HEK293 (cell line): Measurements from ENCODE around the gene SKP2.

Experiments
- CTCF ChIA-PET: fragments of 350-600 bp; formaldehyde crosslinking; extraction: SDS; loops from one replicate; lab custom pipeline; 2021; ENCODE audit warnings: antibody characterized with exemption; lab: Yijun Ruan, JAX
- POLR2A ChIA-PET: fragments of 300-600 bp; formaldehyde crosslinking; extraction: SDS; loops from one replicate; lab custom pipeline; 2020; ENCODE audit warnings: antibody characterized with exemption, inconsistent platforms; lab: Yijun Ruan, JAX
- H3K27ac ChIP-seq: fragments of 200-500 bp; sonication (Bioruptor generic); 2 replicates; pipeline ENCODE4 v1.5.1; 2014; ENCODE audit warnings: low read depth, low read length, control low read depth, inconsistent platforms; ENCODE audit errors: extremely low read depth
- H3K36me3 ChIP-seq, 2 experiments: fragments of 200-500 bp in 1 of 2; sonication (Bioruptor generic) in 1 of 2; 1 replicate in 1 of 2; 2 replicates in 1 of 2; pipeline ENCODE4 v1.5.1; 2014 to 2017; ENCODE audit warnings: inconsistent platforms in 2 of 2, low read length in 2 of 2; ENCODE audit not compliant: control insufficient read depth in 2 of 2, insufficient read depth in 1 of 2
- H3K4me1 ChIP-seq: fragments of 200-500 bp; sonication (Bioruptor generic); 2 replicates; pipeline ENCODE4 v1.5.1; 2014; ENCODE audit warnings: mild to moderate bottlenecking, low read length, inconsistent platforms; ENCODE audit not compliant: control insufficient read depth, insufficient read depth
- H3K4me3 ChIP-seq: 2 replicates; pipeline ENCODE4 v1.5.1; 2011; ENCODE audit warnings: low read depth, mild to moderate bottlenecking, control low read depth, low read length, moderate library complexity
- H3K9me3 ChIP-seq: fragments of 200-500 bp; sonication (Bioruptor generic); 2 replicates; pipeline ENCODE4 v1.5.1; 2014; ENCODE audit warnings: low read depth, low read length, inconsistent platforms; ENCODE audit not compliant: control insufficient read depth, insufficient read depth
- AEBP2 ChIP-seq: fragments of 450-650 bp; formaldehyde crosslinking; IDR thresholded peaks from 2 replicates; pipeline ENCODE4 v1.5.1; 2016; ENCODE audit warnings: missing biosample characterization, missing genetic modification characterization, borderline replicate concordance
- ATF2 ChIP-seq: fragments of 450-650 bp; formaldehyde crosslinking; IDR thresholded peaks from 2 replicates; pipeline ENCODE4 v1.5.1; 2016; ENCODE audit warnings: missing biosample characterization, missing genetic modification characterization, low read depth
- GLIS2 ChIP-seq: fragments of 450-650 bp; formaldehyde crosslinking; IDR thresholded peaks from 2 replicates; pipeline ENCODE4 v1.5.1; 2016; ENCODE audit warnings: missing biosample characterization, missing genetic modification characterization
- HOXD13 ChIP-seq: sonication (generic); formaldehyde crosslinking; IDR thresholded peaks from 2 replicates; pipeline ENCODE4 v1.8.0; 2022; ENCODE audit warnings: missing genetic modification reagents, borderline replicate concordance
- PRDM1 ChIP-seq: fragments of 450-650 bp; formaldehyde crosslinking; IDR thresholded peaks from 2 replicates; pipeline ENCODE4; 2016; ENCODE audit warnings: missing biosample characterization, missing genetic modification characterization
- SP7 ChIP-seq: fragments of 450-650 bp; formaldehyde crosslinking; IDR thresholded peaks from 2 replicates; pipeline ENCODE4 v1.5.1; 2016; ENCODE audit warnings: missing biosample characterization, missing genetic modification characterization
- ZFHX2 ChIP-seq: fragments of 450-650 bp; formaldehyde crosslinking; conservative IDR thresholded peaks from 2 replicates; pipeline ENCODE4 v1.5.1; 2016; ENCODE audit warnings: missing biosample characterization, missing genetic modification characterization
- ZNF114 ChIP-seq: fragments of 450-650 bp; formaldehyde crosslinking; IDR thresholded peaks from 2 replicates; pipeline ENCODE4 v1.5.0; 2017; ENCODE audit warnings: missing biosample characterization, missing genetic modification characterization
- ZNF146 ChIP-seq: fragments of 450-650 bp; formaldehyde crosslinking; IDR thresholded peaks from 2 replicates; pipeline ENCODE4 v1.5.1; 2016; ENCODE audit warnings: missing biosample characterization, missing genetic modification characterization
- ZNF16 ChIP-seq: fragments of 450-650 bp; formaldehyde crosslinking; IDR thresholded peaks from 2 replicates; pipeline ENCODE4 v1.5.1; 2016; ENCODE audit warnings: low read depth, missing biosample characterization, missing genetic modification characterization
- ZNF26 ChIP-seq: fragments of 450-650 bp; formaldehyde crosslinking; IDR thresholded peaks from 2 replicates; pipeline ENCODE4 v1.5.1; 2016; ENCODE audit warnings: missing biosample characterization, missing genetic modification characterization
- ZNF280D ChIP-seq: fragments of 450-650 bp; formaldehyde crosslinking; IDR thresholded peaks from 2 replicates; pipeline ENCODE4 v1.5.1; 2016; ENCODE audit warnings: missing biosample characterization, missing genetic modification characterization
- ZNF501 ChIP-seq: fragments of 450-650 bp; formaldehyde crosslinking; IDR thresholded peaks from 2 replicates; pipeline ENCODE4 v1.5.1; 2016; ENCODE audit warnings: missing biosample characterization, missing genetic modification characterization
- ZNF513 ChIP-seq: fragments of 450-650 bp; IDR thresholded peaks from 2 replicates; pipeline ENCODE4 v1.5.1; 2018; ENCODE audit warnings: missing biosample characterization, missing genetic modification characterization
- ZNF529 ChIP-seq: fragments of 450-650 bp; formaldehyde crosslinking; IDR thresholded peaks from 2 replicates; pipeline ENCODE4 v1.5.1; 2017; ENCODE audit warnings: missing genetic modification characterization, missing biosample characterization; ENCODE audit not compliant: insufficient replicate concordance
- ZNF585B ChIP-seq: fragments of 450-650 bp; formaldehyde crosslinking; IDR thresholded peaks from 2 replicates; pipeline ENCODE4 v1.5.1; 2016; ENCODE audit warnings: missing biosample characterization, missing genetic modification characterization
- ZNF610 ChIP-seq: fragments of 450-650 bp; formaldehyde crosslinking; IDR thresholded peaks from 2 replicates; pipeline ENCODE4 v1.5.1; 2016; ENCODE audit warnings: missing biosample characterization, missing genetic modification characterization, borderline replicate concordance
- ZNF660 ChIP-seq: fragments of 450-650 bp; IDR thresholded peaks from 2 replicates; pipeline ENCODE4 v1.5.1; 2018; ENCODE audit warnings: missing biosample characterization, mild to moderate bottlenecking, missing genetic modification characterization
- ZNF664 ChIP-seq: fragments of 450-650 bp; formaldehyde crosslinking; IDR thresholded peaks from 2 replicates; pipeline ENCODE4 v1.5.1; 2016; ENCODE audit warnings: missing biosample characterization, missing genetic modification characterization
- ZNF677 ChIP-seq: fragments of 450-650 bp; IDR thresholded peaks from 2 replicates; pipeline ENCODE4 v1.5.0; 2018; ENCODE audit warnings: missing biosample characterization, mild to moderate bottlenecking, missing genetic modification characterization, moderate library complexity
- ZNF76 ChIP-seq: fragments of 450-650 bp; formaldehyde crosslinking; IDR thresholded peaks from 2 replicates; pipeline ENCODE4; 2016; ENCODE audit warnings: low read depth, missing biosample characterization, missing genetic modification characterization, borderline replicate concordance
- ZNF837 ChIP-seq: fragments of 450-650 bp; formaldehyde crosslinking; IDR thresholded peaks from 2 replicates; pipeline ENCODE4 v1.5.1; 2016; ENCODE audit warnings: missing biosample characterization, missing genetic modification characterization
- ZSCAN18 ChIP-seq: fragments of 450-650 bp; formaldehyde crosslinking; IDR thresholded peaks from 2 replicates; pipeline ENCODE4 v1.5.1; 2016; ENCODE audit warnings: missing biosample characterization, missing genetic modification characterization
- ZSCAN30 ChIP-seq: fragments of 450-650 bp; IDR thresholded peaks from 2 replicates; pipeline ENCODE4 v1.5.1; 2018; ENCODE audit warnings: missing biosample characterization, mild to moderate bottlenecking, missing genetic modification characterization, moderate library complexity
- ZSCAN5A ChIP-seq: fragments of 450-650 bp; formaldehyde crosslinking; IDR thresholded peaks from 2 replicates; pipeline ENCODE4 v1.5.1; 2016; ENCODE audit warnings: missing biosample characterization, missing genetic modification characterization

SKP2 gene

GRCh38 chr5:36173426-36173825 is 21.5 kb downstream of the SKP2 start:
- peaks cover 81 to 91% of the 10 kb centered on the region in 2 experiments for H3K36me3 ChIP-seq
- H3K27ac ChIP-seq: no peak overlapping the region
- CTCF ChIA-PET: interaction anchor here (0.6 to 1.0 kb wide), 2 partner anchors 132 to 519 kb away, joined by 4 to 5 read pairs; no protein-coding TSS in a partner anchor
- no peaks in the 10 kb centered on the region for H3K9me3 ChIP-seq
- H3K4me3 ChIP-seq: no peak overlapping the region
- no peak for TF ChIP-seq ZFHX2 (tag by site-specific recombination)
- TF ChIP-seq ZNF677 (tag by site-specific recombination): no peak
- no peak for TF ChIP-seq PRDM1 (tag by site-specific recombination)
- TF ChIP-seq ZNF837: no peak
- no peak for TF ChIP-seq ZNF585B (tag by site-specific recombination)
- no peak for TF ChIP-seq ZNF610 (tag by site-specific recombination)
- no peak for TF ChIP-seq GLIS2 (tag by site-specific recombination)
- TF ChIP-seq ZNF76: no peak
- no peak for TF ChIP-seq AEBP2 (tag by site-specific recombination)
- TF ChIP-seq HOXD13: no peak
- TF ChIP-seq ZNF16 (tag by site-specific recombination): no peak
- no peak for TF ChIP-seq ZNF280D (tag by site-specific recombination)
- TF ChIP-seq ZNF114 (tag by site-specific recombination): no peak
- TF ChIP-seq ZNF529 (tag by site-specific recombination): no peak
- no peak for TF ChIP-seq ZNF664
- no peak for TF ChIP-seq ZNF26 (tag by site-specific recombination)
- no peak for TF ChIP-seq ZNF660 (tag by site-specific recombination)
- TF ChIP-seq ZSCAN30 (tag by site-specific recombination): no peak
- no peak for TF ChIP-seq ATF2 (tag by site-specific recombination)
- POLR2A ChIA-PET: no interaction called here
- H3K4me1 ChIP-seq: no peaks in the 10 kb centered on the region

GRCh38 chr5:36174119-36174518 is 22.2 kb downstream of the SKP2 start:
- H3K27ac ChIP-seq: no peak overlapping the region
- H3K4me3 ChIP-seq: no peak overlapping the region
- ChIA-PET CTCF (interaction anchor here (0.6 to 1.0 kb wide), 3 partner anchors 132 to 520 kb away, joined by 3 to 4 read pairs (median 4); no protein-coding TSS in a partner anchor), POLR2A (no interaction called here)
- no peaks in the 10 kb centered on the region for H3K9me3 ChIP-seq
- no peaks in the 10 kb centered on the region for H3K4me1 ChIP-seq
- H3K36me3 ChIP-seq: peaks cover 82 to 91% of the 10 kb centered on the region in 2 experiments
- TF ChIP-seq ZSCAN18 (tag by site-specific recombination) (no peak), SP7 (tag by site-specific recombination) (no peak), ZNF146 (tag by site-specific recombination) (no peak), ZSCAN5A (tag by site-specific recombination) (no peak), ZNF513 (no peak), ZNF501 (tag by site-specific recombination) (no peak)
